H9 (cell line): ENCODE measurements around the gene MAP3K9. TPM values are rescaled to one million over a fixed set of nuclear protein-coding genes. Genes with fewer than 3 reads are reported as not detected.

Experiments used
- DNase-seq: peaks from one replicate; pipeline ENCODE4 v3.0.0-alpha.2; 2017
- H2AFZ ChIP-seq: one replicate; pipeline ENCODE4 v1.6.1; 2013; ENCODE audit warnings: mild to moderate bottlenecking, low read length, control low read depth, moderate library complexity
- H2AK5ac ChIP-seq: 2 replicates; pipeline ENCODE4 v1.6.1; 2013; ENCODE audit warnings: low read length, control low read depth, mixed read lengths; ENCODE audit not compliant: insufficient read length
- H2BK120ac ChIP-seq: one replicate; pipeline ENCODE4 v1.6.1; 2013; ENCODE audit warnings: low read depth, mild to moderate bottlenecking, low read length, control low read depth, inconsistent platforms; ENCODE audit not compliant: poor library complexity, severe bottlenecking
- H2BK12ac ChIP-seq: 2 replicates; pipeline ENCODE4 v1.6.1; 2013; ENCODE audit warnings: low read length, control low read depth, mixed read lengths, low read depth; ENCODE audit not compliant: insufficient read length
- H2BK15ac ChIP-seq: 2 replicates; pipeline ENCODE4 v1.6.1; 2013; ENCODE audit warnings: low read depth, low read length, control low read depth
- H2BK20ac ChIP-seq: one replicate; pipeline ENCODE4 v1.6.1; 2013; ENCODE audit warnings: low read depth, mild to moderate bottlenecking, low read length, control low read depth, inconsistent platforms; ENCODE audit not compliant: poor library complexity, severe bottlenecking
- H2BK5ac ChIP-seq: 2 replicates; pipeline ENCODE4 v1.6.1; 2013; ENCODE audit warnings: low read length, control low read depth, mixed read lengths; ENCODE audit not compliant: insufficient read length
- H3K14ac ChIP-seq: 2 replicates; pipeline ENCODE4 v1.6.1; 2013; ENCODE audit warnings: low read length, control low read depth; ENCODE audit not compliant: insufficient read depth
- H3K18ac ChIP-seq: 2 replicates; pipeline ENCODE4 v1.6.1; 2013; ENCODE audit warnings: low read depth, mild to moderate bottlenecking, mixed read lengths, low read length, control low read depth; ENCODE audit not compliant: insufficient read length
- H3K23ac ChIP-seq: 2 replicates; pipeline ENCODE4 v1.6.1; 2013; ENCODE audit warnings: low read length, control low read depth, mixed read lengths, low read depth; ENCODE audit not compliant: insufficient read length
- H3K23me2 ChIP-seq: 2 replicates; pipeline ENCODE4 v1.6.1; 2013; ENCODE audit warnings: low read depth, mild to moderate bottlenecking, mixed read lengths, low read length, control low read depth; ENCODE audit not compliant: insufficient read length, poor library complexity, severe bottlenecking
- H3K27ac ChIP-seq: 2 replicates; pipeline ENCODE4 v1.5.1; 2013; ENCODE audit warnings: low read length, control low read depth, mixed read lengths, low read depth; ENCODE audit not compliant: insufficient read length
- H3K27me3 ChIP-seq: 2 replicates; pipeline ENCODE4 v1.6.1; 2013; ENCODE audit warnings: low read length, control low read depth, inconsistent platforms; ENCODE audit not compliant: insufficient read depth
- H3K4ac ChIP-seq: 2 replicates; pipeline ENCODE4 v1.6.1; 2013; ENCODE audit warnings: low read depth, mild to moderate bottlenecking, control low read depth, inconsistent platforms, low read length, moderate library complexity
- H3K4me1 ChIP-seq: 2 replicates; pipeline ENCODE4 v1.6.1; 2013; ENCODE audit warnings: low read length, control low read depth, inconsistent platforms; ENCODE audit not compliant: insufficient read depth
- H3K4me2 ChIP-seq: 2 replicates; pipeline ENCODE4 v1.6.1; 2013; ENCODE audit warnings: low read length, control low read depth, mixed read lengths; ENCODE audit not compliant: insufficient read length, insufficient read depth
- H3K56ac ChIP-seq: 2 replicates; pipeline ENCODE4 v1.6.1; 2013; ENCODE audit warnings: low read depth, mild to moderate bottlenecking, mixed read lengths, low read length, control low read depth; ENCODE audit not compliant: insufficient read length
- H3K79me1 ChIP-seq: 2 replicates; pipeline ENCODE4 v1.6.1; 2013; ENCODE audit warnings: low read depth, mild to moderate bottlenecking, moderate library complexity, low read length, control low read depth, inconsistent platforms; ENCODE audit not compliant: insufficient read depth, poor library complexity, severe bottlenecking
- H3K79me2 ChIP-seq: 2 replicates; pipeline ENCODE4 v1.6.1; 2013; ENCODE audit warnings: low read length, control low read depth, inconsistent platforms; ENCODE audit not compliant: insufficient read depth
- H3K9ac ChIP-seq: 2 replicates; pipeline ENCODE4 v1.6.1; 2013; ENCODE audit warnings: low read length, control low read depth, mixed read lengths; ENCODE audit not compliant: insufficient read length; ENCODE audit errors: extremely low read depth
- H3K9me3 ChIP-seq: one replicate; pipeline ENCODE4 v1.6.1; 2013; ENCODE audit warnings: low read depth, low read length, inconsistent platforms; ENCODE audit not compliant: control insufficient read depth
- H3T11ph ChIP-seq: one replicate; pipeline ENCODE4 v1.6.1; 2013; ENCODE audit warnings: mild to moderate bottlenecking, low read length, control low read depth, inconsistent platforms
- H4K20me1 ChIP-seq: one replicate; pipeline ENCODE4 v1.6.1; 2013; ENCODE audit not compliant: control insufficient read depth, insufficient read length, insufficient read depth
- H4K5ac ChIP-seq: 2 replicates; pipeline ENCODE4 v1.6.1; 2013; ENCODE audit warnings: low read depth, mild to moderate bottlenecking, mixed read lengths, low read length, control low read depth; ENCODE audit not compliant: insufficient read length
- H4K8ac ChIP-seq: replicated peaks from 2 replicates; pipeline ENCODE4 v1.6.1; 2013; ENCODE audit warnings: low read length, control low read depth, mixed read lengths, low read depth; ENCODE audit not compliant: insufficient read length
- H4K91ac ChIP-seq: 2 replicates; pipeline ENCODE4 v1.6.1; 2013; ENCODE audit warnings: low read depth, mild to moderate bottlenecking, moderate library complexity, mixed read lengths, low read length, control low read depth; ENCODE audit not compliant: insufficient read length
- H3K27ac Mint-ChIP-seq, 3 experiments: 2 replicates in 2 of 3; 3 replicates in 1 of 3; pipeline ENCODE4 v1.8.0; 2020 to 2021; ENCODE audit warnings: mixed read lengths in 3 of 3, mild to moderate bottlenecking in 1 of 3, moderate library complexity in 1 of 3
- H3K27me3 Mint-ChIP-seq: 2 replicates; pipeline ENCODE4 v1.8.0; 2021; ENCODE audit warnings: low read depth, mild to moderate bottlenecking, moderate library complexity, mixed read lengths
- H3K36me3 Mint-ChIP-seq, 3 experiments: 2 replicates in 2 of 3; 3 replicates in 1 of 3; pipeline ENCODE4 v1.8.0; 2020 to 2021; ENCODE audit warnings: low read depth in 3 of 3, mixed read lengths in 3 of 3; ENCODE audit not compliant: insufficient read depth in 1 of 3
- H3K4me1 Mint-ChIP-seq, 2 experiments: 2 replicates each; pipeline ENCODE4 v1.8.0; 2020; ENCODE audit warnings: mixed read lengths in 2 of 2
- H3K4me3 Mint-ChIP-seq, 2 experiments: 2 replicates in 1 of 2; 3 replicates in 1 of 2; pipeline ENCODE4 v1.8.0; 2020 to 2021; ENCODE audit warnings: mild to moderate bottlenecking in 2 of 2, mixed read lengths in 2 of 2, moderate library complexity in 1 of 2
- H3K9me3 Mint-ChIP-seq, 2 experiments: 2 replicates in 1 of 2; 3 replicates in 1 of 2; pipeline ENCODE4 v1.8.0; 2020; ENCODE audit warnings: mild to moderate bottlenecking in 2 of 2, mixed read lengths in 2 of 2, moderate library complexity in 1 of 2
- WGBS: extraction: QIAGEN DNeasy Blood & Tissue Kit; methylation state at CpG from one replicate; pipeline ENCODE4 v1.1.7; 2013; ENCODE audit warnings: missing lambda C conversion rate, low lambda C conversion rate, mixed read lengths; ENCODE audit not compliant: insufficient read length; ENCODE audit errors: extremely low coverage; 5-methylcytosine and 5-hydroxymethylcytosine counted together
- total RNA-seq: library from RNA; stranded (reverse); gene quantifications from 2 replicates; pipeline ENCODE4 v1.2.1, GENCODE V29; 2021
- TF ChIP-seq, protein P1 (sequence below): fragments of 200-600 bp; sonication (generic); conservative IDR thresholded peaks from 3 replicates; pipeline ENCODE4 v1.8.0; 2021; ENCODE audit warnings: antibody characterized with exemption, mild to moderate bottlenecking

The MAP3K9 gene
- total RNA-seq, 1 experiment from 2014 or later: 20.0 TPM

DNA sequence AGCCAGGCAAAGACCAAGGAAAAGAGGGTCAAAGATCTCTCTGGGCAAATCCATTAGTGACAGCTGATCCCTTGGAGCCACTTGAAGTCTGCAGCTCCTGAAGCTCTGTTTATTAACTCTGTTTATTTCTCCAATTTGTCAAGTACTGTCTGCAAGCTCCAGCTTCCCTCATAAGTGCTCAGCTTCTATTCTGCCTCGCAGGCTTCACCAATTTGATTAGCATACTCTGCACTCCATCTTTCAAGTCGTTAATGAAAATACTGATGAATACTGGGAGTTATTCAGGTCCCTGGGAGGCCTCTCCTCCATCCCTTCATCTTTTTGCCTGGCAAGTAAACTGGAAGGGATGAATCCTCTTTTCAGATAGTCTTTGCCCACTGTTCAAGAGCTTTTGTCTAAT, 113.3 kb downstream of the MAP3K9 start:
- Histone ChIP-seq H4K91ac (no peak overlapping the region), H2BK20ac (no peak overlapping the region), H3T11ph (no peak overlapping the region), H2BK12ac (no peak overlapping the region), H3K56ac (no peak overlapping the region), H3K18ac (no peak overlapping the region), H3K4ac (no peak overlapping the region), H2BK5ac (no peak overlapping the region), H3K79me2 (no peaks in the 10 kb centered on the region), H3K4me1 (peaks cover 3% of the 10 kb centered on the region; the same call in 1 of the 2 replicates), H3K27me3 (no peaks in the 10 kb centered on the region), H2BK15ac (no peak overlapping the region), H3K23me2 (no peaks in the 10 kb centered on the region), H3K79me1 (no peaks in the 10 kb centered on the region), H4K20me1 (no peaks in the 10 kb centered on the region), H3K9ac (no peak overlapping the region), H3K23ac (no peak overlapping the region), H3K9me3 (no peaks in the 10 kb centered on the region), H2BK120ac (no peak overlapping the region), H4K5ac (no peak overlapping the region), H3K4me2 (no peak overlapping the region), H4K8ac (no peak overlapping the region), H3K27ac (no peak overlapping the region), H3K14ac (no peak overlapping the region), H2AFZ (no peak overlapping the region), H2AK5ac (no peak overlapping the region)
- no peak overlapping the region; a peak in 1 of 7 replicates for H3K27ac Mint-ChIP-seq
- H3K4me1 Mint-ChIP-seq: peaks cover 19 to 20% of the 10 kb centered on the region in 2 experiments
- no peaks in the 10 kb centered on the region for H3K36me3 Mint-ChIP-seq
- no peaks in the 10 kb centered on the region for H3K9me3 Mint-ChIP-seq
- TF ChIP-seq, protein P1, sequence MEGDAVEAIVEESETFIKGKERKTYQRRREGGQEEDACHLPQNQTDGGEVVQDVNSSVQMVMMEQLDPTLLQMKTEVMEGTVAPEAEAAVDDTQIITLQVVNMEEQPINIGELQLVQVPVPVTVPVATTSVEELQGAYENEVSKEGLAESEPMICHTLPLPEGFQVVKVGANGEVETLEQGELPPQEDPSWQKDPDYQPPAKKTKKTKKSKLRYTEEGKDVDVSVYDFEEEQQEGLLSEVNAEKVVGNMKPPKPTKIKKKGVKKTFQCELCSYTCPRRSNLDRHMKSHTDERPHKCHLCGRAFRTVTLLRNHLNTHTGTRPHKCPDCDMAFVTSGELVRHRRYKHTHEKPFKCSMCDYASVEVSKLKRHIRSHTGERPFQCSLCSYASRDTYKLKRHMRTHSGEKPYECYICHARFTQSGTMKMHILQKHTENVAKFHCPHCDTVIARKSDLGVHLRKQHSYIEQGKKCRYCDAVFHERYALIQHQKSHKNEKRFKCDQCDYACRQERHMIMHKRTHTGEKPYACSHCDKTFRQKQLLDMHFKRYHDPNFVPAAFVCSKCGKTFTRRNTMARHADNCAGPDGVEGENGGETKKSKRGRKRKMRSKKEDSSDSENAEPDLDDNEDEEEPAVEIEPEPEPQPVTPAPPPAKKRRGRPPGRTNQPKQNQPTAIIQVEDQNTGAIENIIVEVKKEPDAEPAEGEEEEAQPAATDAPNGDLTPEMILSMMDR: no peak
- no peak for DNase-seq
- no peaks in the 10 kb centered on the region; the same call in 1 of the 2 replicates for H3K27me3 Mint-ChIP-seq
- no CpG with 5 or more reads among the region's 2 CpGs for WGBS
- H3K4me3 Mint-ChIP-seq: no peak overlapping the region
